Panc1 (cell line): Measurements from ENCODE around the gene DDX41. TPM values are rescaled to one million over a fixed set of nuclear protein-coding genes. Genes with fewer than 3 reads are reported as not detected.

ENCODE experiments used
- ATAC-seq: fragments of 200-7000 bp; cut with Tn5 transposase; 2 replicates; pipeline ENCODE4 v1.9.1; 2020; ENCODE audit warnings: mild to moderate bottlenecking, moderate library complexity
- BruUV-seq: library from RNA; stranded (reverse); fragments of 400-500 nt; replicated peaks from 2 replicates; lab custom pipeline; 2021; lab: Mats Ljungman, UMichigan
- CTCF ChIA-PET: fragments of 300-600 bp; sonication (Branson Sonifier 250); formaldehyde crosslinking; loops from one replicate; lab custom pipeline; 2022; ENCODE audit warnings: antibody characterized with exemption; lab: Charles Lee
- POLR2A ChIA-PET: fragments of 300-600 bp; sonication (Branson Sonifier 250); formaldehyde crosslinking; loops from one replicate; lab custom pipeline; 2022; ENCODE audit warnings: antibody characterized with exemption; lab: Charles Lee
- DNase-seq: peaks from one replicate; pipeline ENCODE4 v3.0.0-alpha.2; 2010; ENCODE audit warnings: low read depth, low spot score
- H3K27ac ChIP-seq: 2 replicates; pipeline ENCODE4 v1.5.1; 2011; ENCODE audit warnings: mild to moderate bottlenecking, low read length, inconsistent platforms
- H3K27me3 ChIP-seq: fragments of 200-500 bp; sonication (Bioruptor generic); 2 replicates; pipeline ENCODE4 v1.6.0; 2014; ENCODE audit warnings: low read length, inconsistent platforms; ENCODE audit not compliant: control insufficient read depth, insufficient read depth
- H3K36me3 ChIP-seq: fragments of 200-500 bp; sonication (Bioruptor generic); 2 replicates; pipeline ENCODE4 v1.5.1; 2014; ENCODE audit warnings: inconsistent platforms, mild to moderate bottlenecking, low read length, moderate library complexity; ENCODE audit not compliant: control insufficient read depth, insufficient read depth
- H3K4me1 ChIP-seq: 2 replicates; pipeline ENCODE4 v1.5.1; 2011; ENCODE audit warnings: inconsistent platforms, mild to moderate bottlenecking, low read length, moderate library complexity; ENCODE audit not compliant: control insufficient read depth, insufficient read depth
- H3K4me3 ChIP-seq, 2 experiments: 2 replicates each; pipeline ENCODE4 v1.5.1; 2011 to 2012; ENCODE audit warnings: low read depth in 2 of 2, low read length in 2 of 2, mild to moderate bottlenecking in 2 of 2, inconsistent platforms in 1 of 2, moderate library complexity in 1 of 2
- H3K9me3 ChIP-seq: fragments of 200-500 bp; sonication (Bioruptor generic); 2 replicates; pipeline ENCODE4 v1.5.1; 2014; ENCODE audit warnings: low read depth, mild to moderate bottlenecking, inconsistent platforms, low read length, moderate library complexity; ENCODE audit not compliant: control insufficient read depth, insufficient read depth
- CTCF ChIP-seq: fragments of 450-650 bp; IDR thresholded peaks from 2 replicates; pipeline ENCODE4 v1.5.1; 2017; ENCODE audit warnings: mild to moderate bottlenecking
- POLR2AphosphoS5 ChIP-seq: IDR thresholded peaks from 2 replicates; pipeline ENCODE4 v1.6.1; 2012; ENCODE audit warnings: mild to moderate bottlenecking, low read depth, low read length, moderate library complexity
- REST ChIP-seq, 2 experiments: IDR thresholded peaks; 2 replicates each; pipeline ENCODE4 v1.6.1; 2011 to 2012; ENCODE audit warnings: low read depth in 2 of 2, control low read depth in 1 of 2, low read length in 1 of 2, mild to moderate bottlenecking in 1 of 2, moderate library complexity in 1 of 2; ENCODE audit not compliant: insufficient read depth in 1 of 2
- SIN3A ChIP-seq: IDR thresholded peaks from 2 replicates; pipeline ENCODE4 v1.6.1; 2012; ENCODE audit warnings: low read depth, mild to moderate bottlenecking, low read length, moderate library complexity, borderline replicate concordance; ENCODE audit not compliant: insufficient read depth
- TCF7L2 ChIP-seq: IDR thresholded peaks from 2 replicates; pipeline ENCODE4 v1.6.1; 2011; ENCODE audit warnings: mild to moderate bottlenecking, low read depth, low read length, inconsistent platforms
- in situ Hi-C: cut with HindIII; loops from 2 replicates; pipeline ENCODE4 v1.10.0; 2016; ENCODE audit warnings: low sequenced_read_pairs, low pct_unique_long_range_greater_than_20kb
- intact Hi-C: fragments of 100-400 bp; cut with micrococcal nuclease; formaldehyde crosslinking; loops from one replicate; pipeline ENCODE4 v1.10.0; 2022; ENCODE audit not compliant: unreplicated experiment
- total RNA-seq: library from RNA; stranded (reverse); gene quantifications from one replicate; pipeline ENCODE4 v1.2.1, GENCODE V29; 2021; ENCODE audit not compliant: unreplicated experiment

DDX41 gene
- total RNA-seq, 1 experiment from 2014 or later = 111 TPM

GRCh38 chr5:177553671-177554429, 37.1 kb upstream of the DDX41 start:
- TF ChIP-seq POLR2AphosphoS5 = no peak
- no peak for TF ChIP-seq CTCF
- no peak for TF ChIP-seq TCF7L2
- no peak for TF ChIP-seq REST (IDR thresholded peaks at IDR 0.05; ENCODE audit: insufficient read depth in 1 of 2, low read depth in 2 of 2, low read length in 1 of 2)
- 0 out of 2 replicates have a peak, but pooled peaks have one; percentile 5 for TF ChIP-seq SIN3A
- ChIA-PET POLR2A (no interaction called here), CTCF (no interaction called here)
- no TSS peak for BruUV-seq
- Histone ChIP-seq H3K4me3 (peak overlapping the region; percentile 79 to 86), H3K4me1 (peaks cover 13% of the 10 kb centered on the region), H3K9me3 (no peaks in the 10 kb centered on the region), H3K36me3 (no peaks in the 10 kb centered on the region; the same call in 1 of the 2 replicates), H3K27ac (peak overlapping the region; percentile 74), H3K27me3 (no peaks in the 10 kb centered on the region)
- ATAC-seq (peak; percentile 77), DNase-seq (no peak)
- intact Hi-C loops = no loop called here
- in situ Hi-C loops = no loop called here

- no peak for DNase-seq
- in situ Hi-C loops = no loop called here
- POLR2A ChIA-PET = no interaction called here
- Histone ChIP-seq H3K4me1 (peaks cover 21% of the 10 kb centered on the region), H3K4me3 (peak overlapping the region; percentile 79 to 86), H3K36me3 (no peaks in the 10 kb centered on the region; the same call in 1 of the 2 replicates), H3K27ac (peak overlapping the region; percentile 74), H3K9me3 (no peaks in the 10 kb centered on the region), H3K27me3 (no peaks in the 10 kb centered on the region)
- BruUV-seq = no TSS peak
- CTCF ChIA-PET = no interaction called here
- TF ChIP-seq POLR2AphosphoS5 (no peak), REST (IDR thresholded peaks at IDR 0.05; ENCODE audit: insufficient read depth in 1 of 2, low read depth in 2 of 2, low read length in 1 of 2) (no peak), TCF7L2 (no peak), CTCF (no peak), SIN3A (no peak)
- intact Hi-C loops = no loop called here
- ATAC-seq = 0 out of 2 replicates have a peak, but pooled peaks have one; percentile 4
Measured at GRCh38 chr5:177552839-177553455, 36.2 kb upstream of the DDX41 start.
